ENCODE data around the gene ACLY.

The ACLY gene

GRCh38 chr17:41918314-41919164 lies at the start of gene ACLY:
Gene ACLY (minus strand): TSS chr17:41918951. CDS start chr17:41913873, 5,078 bp downstream.
- peak; percentile 94 for DNase-seq

- no peak for DNase-seq
Observed at GRCh38 chr17:41967921-41968578, 49.3 kb upstream of the ACLY start.

- DNase-seq, result no peak
Observed at GRCh38 chr17:41967141-41967920, 48.6 kb upstream of the ACLY start.

GRCh38 chr17:41966463-41967140 lies 47.9 kb upstream of the ACLY start, which contains the start of gene CNP:
Gene CNP (plus strand): TSS chr17:41966795. CDS start chr17:41966885, 90 bp downstream.
- DNase-seq, result peak; percentile 44

- DNase-seq, result peak; percentile 71
Observed at GRCh38 chr17:41965694-41966462, 47.1 kb upstream of the ACLY start.

GRCh38 chr17:41962768-41963434 lies 44.1 kb upstream of the ACLY start:
- DNase-seq, result peak; percentile 15

GRCh38 chr17:41962111-41962510 lies 43.4 kb upstream of the ACLY start:
- no peak for DNase-seq

- peak; percentile 51 for DNase-seq
Observed at GRCh38 chr17:41959336-41960095, 40.8 kb upstream of the ACLY start.

- no peak for DNase-seq
Observed at GRCh38 chr17:41959030-41959335, 40.2 kb upstream of the ACLY start.

- no peak for DNase-seq
Observed at GRCh38 chr17:41957869-41958439, 39.2 kb upstream of the ACLY start.

- DNase-seq, result peak; percentile 19
Observed at GRCh38 chr17:41957031-41957868, 38.5 kb upstream of the ACLY start.

GRCh38 chr17:41956522-41956921 lies 37.8 kb upstream of the ACLY start:
- no peak for DNase-seq

GRCh38 chr17:41948762-41949460 lies 30.2 kb upstream of the ACLY start:
- no peak for DNase-seq

GRCh38 chr17:41944943-41945342 lies 26.2 kb upstream of the ACLY start:
- no peak for DNase-seq

GRCh38 chr17:41943492-41943891 lies 24.7 kb upstream of the ACLY start:
- DNase-seq, result no peak

GRCh38 chr17:41942626-41943373 lies 24.0 kb upstream of the ACLY start:
- DNase-seq, result no peak

- no peak for DNase-seq
Observed at GRCh38 chr17:41941168-41941567, 22.4 kb upstream of the ACLY start.

- DNase-seq, result no peak
Observed at GRCh38 chr17:41939693-41940090, 20.9 kb upstream of the ACLY start.
